Adrenal gland (tissue), 5 donors: ENCODE results near the gene WNT7A.

Experiments
- POLR2A ChIP-seq, 2 donors: fragments of 450-650 bp; IDR thresholded peaks; one replicate each; pipeline ENCODE4 v1.6.1; 2017; ENCODE audit warnings: antibody characterized with exemption in 2 of 2, mild to moderate bottlenecking in 2 of 2, moderate library complexity in 1 of 2
- TF ChIP-seq, protein P1 (sequence below), 6 experiments: fragments of 450-650 bp in 4 of 6; fragments of 200-600 bp in 2 of 6; sonication (generic) in 1 of 6; IDR thresholded peaks; 1 replicate in 5 of 6; 2 replicates in 1 of 6; pipeline versions ENCODE4 v1.5.1 to v1.8.0; 2016 to 2021; ENCODE audit warnings: antibody characterized with exemption in 6 of 6, mild to moderate bottlenecking in 2 of 6, moderate library complexity in 1 of 6
- donor health status: DM: no; HTN: no; CAD: no.

DNA sequence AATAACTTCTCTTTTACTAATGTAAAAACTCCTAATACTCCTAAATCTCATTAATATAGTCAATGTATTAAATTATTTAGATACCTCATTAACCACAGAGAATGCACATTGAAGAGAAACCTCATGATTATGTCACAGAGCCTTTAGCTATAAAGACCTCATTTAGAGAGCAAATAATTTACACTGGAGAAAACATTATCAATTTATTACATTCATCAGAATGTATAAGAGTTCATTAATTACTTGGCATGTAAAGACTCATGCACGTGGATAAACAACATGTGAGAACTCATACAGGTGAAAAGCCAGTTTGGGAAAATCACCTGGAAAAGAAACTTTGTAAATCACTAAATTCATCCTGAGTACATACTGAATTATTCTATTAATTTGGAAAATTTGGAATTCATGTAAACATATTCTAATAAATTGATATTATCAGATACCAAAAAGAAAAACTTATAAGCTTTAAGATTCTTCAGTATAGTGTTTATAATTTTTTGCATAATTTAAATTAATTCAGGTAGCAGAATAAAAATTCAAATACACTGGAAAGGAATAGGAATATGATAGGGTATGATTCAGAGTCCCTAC is 22.9 kb upstream of the WNT7A start:
- TF ChIP-seq, protein P1, sequence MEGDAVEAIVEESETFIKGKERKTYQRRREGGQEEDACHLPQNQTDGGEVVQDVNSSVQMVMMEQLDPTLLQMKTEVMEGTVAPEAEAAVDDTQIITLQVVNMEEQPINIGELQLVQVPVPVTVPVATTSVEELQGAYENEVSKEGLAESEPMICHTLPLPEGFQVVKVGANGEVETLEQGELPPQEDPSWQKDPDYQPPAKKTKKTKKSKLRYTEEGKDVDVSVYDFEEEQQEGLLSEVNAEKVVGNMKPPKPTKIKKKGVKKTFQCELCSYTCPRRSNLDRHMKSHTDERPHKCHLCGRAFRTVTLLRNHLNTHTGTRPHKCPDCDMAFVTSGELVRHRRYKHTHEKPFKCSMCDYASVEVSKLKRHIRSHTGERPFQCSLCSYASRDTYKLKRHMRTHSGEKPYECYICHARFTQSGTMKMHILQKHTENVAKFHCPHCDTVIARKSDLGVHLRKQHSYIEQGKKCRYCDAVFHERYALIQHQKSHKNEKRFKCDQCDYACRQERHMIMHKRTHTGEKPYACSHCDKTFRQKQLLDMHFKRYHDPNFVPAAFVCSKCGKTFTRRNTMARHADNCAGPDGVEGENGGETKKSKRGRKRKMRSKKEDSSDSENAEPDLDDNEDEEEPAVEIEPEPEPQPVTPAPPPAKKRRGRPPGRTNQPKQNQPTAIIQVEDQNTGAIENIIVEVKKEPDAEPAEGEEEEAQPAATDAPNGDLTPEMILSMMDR (IDR thresholded peaks at IDR 0.05): no peak
- no peak for TF ChIP-seq POLR2A (IDR thresholded peaks at IDR 0.05)
